Measurements from ENCODE around the gene COG5.

Gene COG5

GRCh38 chr7:107212725-107213124 is 351.0 kb downstream of the COG5 start:
- DNase-seq = no peak

GRCh38 chr7:107210400-107210799 is 353.3 kb downstream of the COG5 start:
- no peak for DNase-seq

- DNase-seq = no peak
These were observed 354.2 kb downstream of the COG5 start for GRCh38 chr7:107209565-107209964.

- no peak for DNase-seq
These were observed 355.2 kb downstream of the COG5 start for GRCh38 chr7:107208563-107208962.

- DNase-seq = no peak
These were observed 355.6 kb downstream of the COG5 start for GRCh38 chr7:107208024-107208521.

- no peak for DNase-seq
These were observed 356.3 kb downstream of the COG5 start for GRCh38 chr7:107207459-107207858.

GRCh38 chr7:107206706-107207105 is 357.0 kb downstream of the COG5 start:
- DNase-seq = no peak

- DNase-seq = no peak
These were observed 357.6 kb downstream of the COG5 start for GRCh38 chr7:107206136-107206535.

- no peak for DNase-seq
These were observed 360.1 kb downstream of the COG5 start for GRCh38 chr7:107203607-107204006.

- peak; percentile 9 for DNase-seq
These were observed 361.8 kb downstream of the COG5 start for GRCh38 chr7:107201795-107202450.

GRCh38 chr7:107196834-107197610 is 366.7 kb downstream of the COG5 start:
- DNase-seq = no peak

- DNase-seq = no peak
These were observed 369.7 kb downstream of the COG5 start for GRCh38 chr7:107194052-107194451.

- DNase-seq = no peak
These were observed 373.6 kb downstream of the COG5 start for GRCh38 chr7:107190090-107190489.

GRCh38 chr7:107187774-107188173 is 375.9 kb downstream of the COG5 start:
- no peak for DNase-seq

- no peak for DNase-seq
These were observed 377.5 kb downstream of the COG5 start for GRCh38 chr7:107186240-107186639.

- DNase-seq = no peak
These were observed 378.0 kb downstream of the COG5 start for GRCh38 chr7:107185716-107186115.

- no peak for DNase-seq
These were observed 382.5 kb downstream of the COG5 start for GRCh38 chr7:107181172-107181571.

- DNase-seq = no peak
These were observed 383.3 kb downstream of the COG5 start for GRCh38 chr7:107180378-107180777.

GRCh38 chr7:107179326-107180164 is 384.2 kb downstream of the COG5 start:
- no peak for DNase-seq

GRCh38 chr7:107173691-107174406 is 389.9 kb downstream of the COG5 start:
- DNase-seq = no peak

GRCh38 chr7:107173191-107173590 is 390.5 kb downstream of the COG5 start:
- no peak for DNase-seq

- no peak for DNase-seq
These were observed 391.3 kb downstream of the COG5 start for GRCh38 chr7:107172276-107173032.
